ENCODE measurements around the gene RNF187. TPM values are rescaled to one million over a fixed set of nuclear protein-coding genes. Genes with fewer than 3 reads are reported as not detected.
"Not testable (repeated sequence)": the region's sequence is repeated elsewhere in the genome, so short reads cannot be mapped to it uniquely, and the experiment has no call there.

The RNF187 gene
- polyA plus RNA-seq, 4 donors = 25.5 to 46.1 (median 36.7) TPM

DNA sequence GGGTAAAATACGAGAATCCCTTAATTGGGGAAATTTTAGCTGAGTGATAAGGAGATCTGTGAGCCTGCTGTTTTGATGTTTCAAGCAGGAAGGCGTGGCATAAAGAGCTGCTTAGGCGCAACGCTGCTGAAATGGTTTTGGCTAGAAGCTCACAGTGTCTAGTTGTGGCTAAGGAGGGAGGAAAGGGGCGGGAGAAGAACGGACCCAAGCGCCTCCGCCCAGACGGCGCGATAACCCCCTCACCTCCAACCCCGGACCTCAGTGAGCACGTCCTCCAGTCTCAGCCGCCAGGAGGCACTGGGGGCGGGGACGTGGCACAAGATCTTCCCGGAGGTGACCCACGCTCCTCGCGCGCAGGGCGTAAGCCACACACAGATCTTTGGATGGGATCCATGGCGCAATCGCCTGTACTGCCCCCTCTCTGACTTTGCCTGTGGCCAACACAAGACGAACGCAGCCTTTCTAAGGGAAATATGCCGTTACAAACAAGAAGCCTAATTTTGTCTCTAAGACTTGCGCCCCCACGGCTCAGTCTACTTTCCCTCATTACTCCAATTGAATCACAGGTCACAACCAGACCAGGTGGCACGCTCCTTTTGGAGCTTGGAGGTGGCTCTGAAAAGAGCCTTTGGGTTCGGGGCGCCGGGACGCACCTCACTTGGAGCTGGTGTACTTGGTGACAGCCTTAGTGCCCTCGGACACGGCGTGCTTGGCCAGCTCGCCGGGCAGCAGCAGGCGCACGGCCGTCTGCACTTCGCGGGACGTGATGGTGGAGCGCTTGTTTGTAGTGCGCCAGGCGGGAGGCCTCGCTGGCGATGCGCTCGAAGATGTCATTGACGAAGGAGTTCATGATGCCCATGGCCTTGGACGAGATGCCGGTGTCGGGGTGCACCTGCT is 23.4 kb upstream of the RNF187 start:
- DNase-seq = peak in 1 of 2 donors; percentile 31
- 2 to 11% (median 7%) methylated on average over 52 to 56 of the region's 56 CpGs for WGBS, 3 donors
- FAIRE-seq = no peak
- Histone ChIP-seq H3K27me3 (ENCODE audit: control insufficient read depth in 3 of 3, insufficient read depth in 3 of 3, low read length in 3 of 3) (peaks cover 0 to 75% (median 8%) of the 10 kb centered on the region in 3 donors), H3K4me3 (ENCODE audit: low read depth in 1 of 3, low read length in 3 of 3) (peak overlapping the region in 2 of 3 donors; percentile 12 to 34), H3K36me3 (ENCODE audit: control insufficient read depth in 3 of 3, insufficient read depth in 2 of 3, low read depth in 1 of 3, low read length in 3 of 3) (no peaks in the 10 kb centered on the region), H3K4me1 (ENCODE audit: control insufficient read depth in 3 of 3, insufficient read depth in 2 of 3, low read depth in 1 of 3, low read length in 2 of 3) (peaks cover 0 to 14% (median 0%) of the 10 kb centered on the region in 3 donors), H3K27ac (ENCODE audit: low read depth in 1 of 3, low read length in 2 of 3) (no peak overlapping the region), H3K9me3 (ENCODE audit: control insufficient read depth in 2 of 2, insufficient read depth in 1 of 2, low read depth in 1 of 2, low read length in 1 of 2) (no peaks in the 10 kb centered on the region)

DNA sequence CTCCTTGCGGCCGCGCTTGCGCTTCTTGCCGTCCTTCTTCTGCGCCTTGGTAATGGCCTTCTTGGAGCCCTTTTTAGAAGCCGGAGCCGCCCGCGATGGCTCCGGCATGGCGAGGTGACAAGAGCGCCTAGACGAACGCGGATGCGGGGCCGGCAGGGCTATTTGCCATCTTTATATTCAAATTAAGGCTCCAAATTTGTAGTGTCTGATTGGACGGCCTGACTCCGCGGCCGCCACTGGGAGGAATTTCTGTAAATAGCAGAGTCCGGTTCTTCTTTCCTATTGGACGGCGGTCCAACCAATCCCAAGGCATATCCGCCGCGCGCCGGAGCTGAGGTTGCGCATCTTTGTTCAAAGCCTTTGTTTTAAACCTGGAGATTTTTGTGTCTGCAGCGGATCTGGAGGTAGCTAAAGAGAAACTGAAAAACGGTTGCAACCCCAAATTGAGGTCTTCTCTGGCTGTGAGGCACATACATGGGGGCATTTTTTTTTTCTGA is 22.6 kb upstream of the RNF187 start:
- FAIRE-seq (no peak), DNase-seq (peak; percentile 66 to 70)
- peak overlapping the region in 2 of 3 donors; percentile 12 to 34 for H3K4me3 ChIP-seq (ENCODE audit: low read depth in 1 of 3, low read length in 3 of 3)
- H3K36me3 ChIP-seq (ENCODE audit: control insufficient read depth in 3 of 3, insufficient read depth in 2 of 3, low read depth in 1 of 3, low read length in 3 of 3) = no peaks in the 10 kb centered on the region
- no peak overlapping the region for H3K27ac ChIP-seq (ENCODE audit: low read depth in 1 of 3, low read length in 2 of 3)
- H3K4me1 ChIP-seq (ENCODE audit: control insufficient read depth in 3 of 3, insufficient read depth in 2 of 3, low read depth in 1 of 3, low read length in 2 of 3) = peaks cover 0 to 8% (median 0%) of the 10 kb centered on the region in 3 donors
- peaks cover 0 to 82% (median 10%) of the 10 kb centered on the region in 3 donors for H3K27me3 ChIP-seq (ENCODE audit: control insufficient read depth in 3 of 3, insufficient read depth in 3 of 3, low read length in 3 of 3)
- WGBS, 3 donors = 2 to 12% (median 11%) methylated on average over 33 of the region's 33 CpGs
- no peaks in the 10 kb centered on the region for H3K9me3 ChIP-seq (ENCODE audit: control insufficient read depth in 2 of 2, insufficient read depth in 1 of 2, low read depth in 1 of 2, low read length in 1 of 2)

DNA sequence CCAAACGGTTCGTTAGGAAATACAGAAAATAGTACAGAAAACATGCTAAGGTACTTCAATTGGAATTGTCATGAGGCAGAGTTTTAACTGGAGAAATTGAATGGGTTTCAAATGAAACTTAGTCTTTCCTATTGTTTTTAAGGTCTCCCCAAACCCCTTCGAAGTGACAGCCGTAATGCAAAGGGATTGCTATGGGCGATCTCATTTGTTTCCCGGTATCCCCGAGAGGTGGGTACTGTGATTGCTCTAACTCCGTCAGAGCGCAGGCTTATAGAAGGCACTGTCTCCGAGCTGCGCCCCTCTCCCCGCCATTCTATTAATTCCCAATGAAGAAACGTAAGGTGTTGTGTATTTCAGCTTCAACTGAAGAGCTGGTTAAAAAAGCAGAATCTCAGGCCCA is 22.0 kb upstream of the RNF187 start:
- Histone ChIP-seq H3K27ac (ENCODE audit: low read depth in 1 of 3, low read length in 2 of 3) (no peak overlapping the region), H3K4me3 (ENCODE audit: low read depth in 1 of 3, low read length in 3 of 3) (peak overlapping the region in 1 of 3 donors; percentile 34), H3K4me1 (ENCODE audit: control insufficient read depth in 3 of 3, insufficient read depth in 2 of 3, low read depth in 1 of 3, low read length in 2 of 3) (peaks cover 0 to 7% (median 0%) of the 10 kb centered on the region in 3 donors), H3K9me3 (ENCODE audit: control insufficient read depth in 2 of 2, insufficient read depth in 1 of 2, low read depth in 1 of 2, low read length in 1 of 2) (no peaks in the 10 kb centered on the region), H3K27me3 (ENCODE audit: control insufficient read depth in 3 of 3, insufficient read depth in 3 of 3, low read length in 3 of 3) (peaks cover 0 to 88% (median 14%) of the 10 kb centered on the region in 3 donors), H3K36me3 (ENCODE audit: control insufficient read depth in 3 of 3, insufficient read depth in 2 of 3, low read depth in 1 of 3, low read length in 3 of 3) (no peaks in the 10 kb centered on the region)
- DNase-seq (no peak), FAIRE-seq (no peak)
- 16 to 27% (median 20%) methylated on average over 13 of the region's 13 CpGs for WGBS, 3 donors

GRCh38 chr1:228465571-228466146 is 21.5 kb upstream of the RNF187 start:
- 39 to 63% (median 42%) methylated on average over 8 of the region's 8 CpGs for WGBS, 3 donors
- DNase-seq (peak in 1 of 2 donors; percentile 40), FAIRE-seq (no peak)
- H3K27me3 ChIP-seq (ENCODE audit: control insufficient read depth in 3 of 3, insufficient read depth in 3 of 3, low read length in 3 of 3) = peaks cover 0 to 91% (median 17%) of the 10 kb centered on the region in 3 donors
- no peak overlapping the region for H3K27ac ChIP-seq (ENCODE audit: low read depth in 1 of 3, low read length in 2 of 3)
- H3K9me3 ChIP-seq (ENCODE audit: control insufficient read depth in 2 of 2, insufficient read depth in 1 of 2, low read depth in 1 of 2, low read length in 1 of 2) = no peaks in the 10 kb centered on the region
- H3K4me1 ChIP-seq (ENCODE audit: control insufficient read depth in 3 of 3, insufficient read depth in 2 of 3, low read depth in 1 of 3, low read length in 2 of 3) = peaks cover 0 to 7% (median 0%) of the 10 kb centered on the region in 3 donors
- H3K36me3 ChIP-seq (ENCODE audit: control insufficient read depth in 3 of 3, insufficient read depth in 2 of 3, low read depth in 1 of 3, low read length in 3 of 3) = no peaks in the 10 kb centered on the region
- H3K4me3 ChIP-seq (ENCODE audit: low read depth in 1 of 3, low read length in 3 of 3) = no peak overlapping the region

DNA sequence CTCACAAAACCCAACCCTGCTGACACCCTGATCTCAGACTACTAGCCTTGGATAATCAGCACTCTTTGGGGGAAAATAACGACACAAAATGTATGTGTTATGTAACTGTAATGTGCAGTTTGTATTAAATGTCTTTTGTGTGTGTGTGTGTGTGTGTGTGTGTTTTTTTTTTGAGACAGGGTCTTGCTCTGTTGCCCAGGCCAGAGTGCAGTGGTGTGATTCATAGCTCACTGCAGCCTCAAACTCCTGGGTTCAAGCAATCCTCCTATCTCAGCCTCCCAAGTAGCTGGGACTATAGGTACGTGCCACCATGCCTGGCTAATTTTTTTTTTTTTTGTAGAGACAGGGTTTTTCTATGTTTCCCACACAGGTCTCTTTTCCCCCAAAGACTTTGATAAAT is 19.0 kb upstream of the RNF187 start:
- FAIRE-seq; H3K36me3 ChIP-seq (ENCODE audit: control insufficient read depth in 3 of 3, insufficient read depth in 2 of 3, low read depth in 1 of 3, low read length in 3 of 3); H3K9me3 ChIP-seq (ENCODE audit: control insufficient read depth in 2 of 2, insufficient read depth in 1 of 2, low read depth in 1 of 2, low read length in 1 of 2); DNase-seq; H3K27ac ChIP-seq (ENCODE audit: low read depth in 1 of 3, low read length in 2 of 3); H3K4me3 ChIP-seq (ENCODE audit: low read depth in 1 of 3, low read length in 3 of 3): not testable (repeated sequence)
- WGBS, 3 donors = 58 to 85% (median 76%) methylated on average over 2 of the region's 2 CpGs
- H3K4me1 ChIP-seq (ENCODE audit: control insufficient read depth in 3 of 3, insufficient read depth in 2 of 3, low read depth in 1 of 3, low read length in 2 of 3) = peaks cover 0 to 13% (median 0%) of the 10 kb centered on the region in 3 donors
- peaks cover 0 to 84% (median 18%) of the 10 kb centered on the region in 3 donors for H3K27me3 ChIP-seq (ENCODE audit: control insufficient read depth in 3 of 3, insufficient read depth in 3 of 3, low read length in 3 of 3)

GRCh38 chr1:228469413-228470162 is 17.6 kb upstream of the RNF187 start:
- DNase-seq (no peak), FAIRE-seq (no peak)
- WGBS, 3 donors = 18 to 35% (median 20%) methylated on average over 33 of the region's 33 CpGs
- peaks cover 0 to 72% (median 16%) of the 10 kb centered on the region in 3 donors for H3K27me3 ChIP-seq (ENCODE audit: control insufficient read depth in 3 of 3, insufficient read depth in 3 of 3, low read length in 3 of 3)
- no peak overlapping the region for H3K4me3 ChIP-seq (ENCODE audit: low read depth in 1 of 3, low read length in 3 of 3)
- H3K27ac ChIP-seq (ENCODE audit: low read depth in 1 of 3, low read length in 2 of 3) = no peak overlapping the region
- H3K9me3 ChIP-seq (ENCODE audit: control insufficient read depth in 2 of 2, insufficient read depth in 1 of 2, low read depth in 1 of 2, low read length in 1 of 2) = no peaks in the 10 kb centered on the region
- H3K36me3 ChIP-seq (ENCODE audit: control insufficient read depth in 3 of 3, insufficient read depth in 2 of 3, low read depth in 1 of 3, low read length in 3 of 3) = no peaks in the 10 kb centered on the region
- peaks cover 0 to 5% (median 0%) of the 10 kb centered on the region in 3 donors for H3K4me1 ChIP-seq (ENCODE audit: control insufficient read depth in 3 of 3, insufficient read depth in 2 of 3, low read depth in 1 of 3, low read length in 2 of 3)

DNA sequence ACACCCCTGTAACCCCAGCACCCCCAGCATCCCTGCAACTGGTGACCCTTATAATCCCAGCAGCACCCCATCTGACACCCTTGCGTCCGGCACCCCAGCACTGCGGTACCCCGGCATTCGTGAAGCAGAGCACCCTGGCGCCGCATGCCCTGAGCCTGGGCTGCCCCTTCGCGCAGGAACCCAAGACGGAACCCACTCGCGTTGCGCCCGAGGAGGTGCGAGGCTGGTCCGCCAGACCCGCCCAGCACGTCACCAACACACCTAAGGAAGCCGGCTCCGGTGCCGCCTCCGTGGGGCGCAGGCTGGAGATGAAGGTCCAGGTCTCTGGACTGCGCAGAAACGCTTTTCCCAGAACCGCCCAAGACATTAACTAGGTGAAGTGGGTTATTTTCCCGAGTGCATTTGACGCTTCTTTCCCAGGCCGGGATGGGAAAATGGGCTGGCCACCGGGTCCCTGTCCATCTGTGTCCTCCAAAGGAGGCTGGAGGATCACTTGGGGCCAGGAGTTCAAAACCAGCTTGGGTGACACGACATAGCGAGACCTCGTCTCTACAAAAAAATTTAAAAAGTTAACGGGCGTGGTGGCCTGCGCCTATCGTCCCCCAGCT is 15.9 kb upstream of the RNF187 start:
- no peak for DNase-seq
- Histone ChIP-seq H3K4me3 (ENCODE audit: low read depth in 1 of 3, low read length in 3 of 3) (no peak overlapping the region), H3K27me3 (ENCODE audit: control insufficient read depth in 3 of 3, insufficient read depth in 3 of 3, low read length in 3 of 3) (peaks cover 0 to 55% (median 10%) of the 10 kb centered on the region in 3 donors), H3K27ac (ENCODE audit: low read depth in 1 of 3, low read length in 2 of 3) (no peak overlapping the region), H3K9me3 (ENCODE audit: control insufficient read depth in 2 of 2, insufficient read depth in 1 of 2, low read depth in 1 of 2, low read length in 1 of 2) (no peaks in the 10 kb centered on the region), H3K36me3 (ENCODE audit: control insufficient read depth in 3 of 3, insufficient read depth in 2 of 3, low read depth in 1 of 3, low read length in 3 of 3) (no peaks in the 10 kb centered on the region), H3K4me1 (ENCODE audit: control insufficient read depth in 3 of 3, insufficient read depth in 2 of 3, low read depth in 1 of 3, low read length in 2 of 3) (peaks cover 0 to 5% (median 0%) of the 10 kb centered on the region in 3 donors)
- 69 to 71% (median 69%) methylated on average over 37 of the region's 37 CpGs for WGBS, 3 donors
- no peak for FAIRE-seq
